Measurements from ENCODE around the gene AATK. TPM values are rescaled to one million over a fixed set of nuclear protein-coding genes. Genes with fewer than 3 reads are reported as not detected.
A peak's percentile ranks its signal among the peaks of the same experiment; 100 is the strongest.

AATK gene
- polyA plus RNA-seq, 1 donor from 2014 or later = 0.29 TPM

- Mint-ChIP-seq H3K4me3 (no peak overlapping the region), H3K36me3 (peaks cover 1% of the 10 kb centered on the region), H3K27me3 (peaks cover 8% of the 10 kb centered on the region), H3K4me1 (no peaks in the 10 kb centered on the region), H3K27ac (no peak overlapping the region), H3K9me3 (no peaks in the 10 kb centered on the region)
These were observed 26.0 kb downstream of the AATK start for GRCh38 chr17:81140018-81140417.

DNA sequence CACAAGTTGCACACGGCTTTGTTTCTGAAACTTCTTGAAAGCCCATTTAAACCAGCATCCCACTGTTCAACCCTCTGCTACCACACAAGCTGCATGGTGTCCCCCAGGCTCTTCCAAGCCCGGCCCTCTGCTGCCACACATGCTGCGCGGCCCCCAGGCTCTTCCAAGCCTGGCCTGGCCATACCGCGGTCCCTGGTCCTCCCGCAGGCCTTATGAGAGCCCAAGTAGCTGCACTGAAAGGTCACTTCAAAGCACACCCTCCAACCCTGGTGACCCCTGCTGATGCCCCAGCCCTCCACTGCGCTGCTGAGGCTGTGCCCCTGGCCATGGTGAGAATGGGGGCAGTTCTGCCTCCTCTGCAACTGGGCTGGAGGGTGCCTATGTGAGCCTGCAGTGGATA is 26.6 kb downstream of the AATK start:
- H3K4me3 Mint-ChIP-seq = no peak overlapping the region
- no peaks in the 10 kb centered on the region for H3K9me3 Mint-ChIP-seq
- H3K4me1 Mint-ChIP-seq = no peaks in the 10 kb centered on the region
- no peak overlapping the region for H3K27ac Mint-ChIP-seq
- peaks cover 1% of the 10 kb centered on the region for H3K36me3 Mint-ChIP-seq
- H3K27me3 Mint-ChIP-seq = peaks cover 8% of the 10 kb centered on the region

GRCh38 chr17:81138500-81138899 is 27.5 kb downstream of the AATK start:
- H3K4me3 Mint-ChIP-seq = peak overlapping the region in 1 of 4 donors; percentile 2
- no peaks in the 10 kb centered on the region for H3K4me1 Mint-ChIP-seq
- H3K9me3 Mint-ChIP-seq = no peaks in the 10 kb centered on the region
- peaks cover 6% of the 10 kb centered on the region for H3K27me3 Mint-ChIP-seq
- H3K36me3 Mint-ChIP-seq = peaks cover 1% of the 10 kb centered on the region
- H3K27ac Mint-ChIP-seq = no peak overlapping the region

DNA sequence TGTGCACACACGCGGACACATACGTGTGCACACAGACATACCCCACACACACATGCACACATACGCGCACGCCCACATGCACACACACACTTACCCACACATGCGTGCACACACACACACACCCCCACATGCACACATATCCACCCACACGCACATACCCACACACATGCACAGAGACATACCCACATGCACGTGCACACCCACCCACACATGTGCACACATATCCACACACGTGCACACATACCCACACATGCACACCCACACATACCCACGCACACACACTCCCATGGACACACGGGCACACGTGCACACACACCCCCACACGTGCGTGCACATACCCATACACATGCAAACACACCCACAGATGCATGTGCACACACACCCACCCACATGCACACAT is 27.9 kb downstream of the AATK start:
- no peak overlapping the region for H3K4me3 Mint-ChIP-seq
- no peak overlapping the region for H3K27ac Mint-ChIP-seq
- H3K4me1 Mint-ChIP-seq = no peaks in the 10 kb centered on the region
- H3K36me3 Mint-ChIP-seq = peaks cover 1% of the 10 kb centered on the region
- H3K9me3 Mint-ChIP-seq = no peaks in the 10 kb centered on the region
- peaks cover 4% of the 10 kb centered on the region for H3K27me3 Mint-ChIP-seq

- no peaks in the 10 kb centered on the region for H3K9me3 Mint-ChIP-seq
- no peaks in the 10 kb centered on the region for H3K27me3 Mint-ChIP-seq
- H3K4me1 Mint-ChIP-seq = no peaks in the 10 kb centered on the region
- no peak overlapping the region for H3K4me3 Mint-ChIP-seq
- H3K36me3 Mint-ChIP-seq = peaks cover 1% of the 10 kb centered on the region
- H3K27ac Mint-ChIP-seq = no peak overlapping the region
These were observed 28.8 kb downstream of the AATK start for GRCh38 chr17:81137248-81137647.

- no peak overlapping the region for H3K27ac Mint-ChIP-seq
- no peaks in the 10 kb centered on the region for H3K27me3 Mint-ChIP-seq
- no peaks in the 10 kb centered on the region for H3K4me1 Mint-ChIP-seq
- H3K4me3 Mint-ChIP-seq = no peak overlapping the region
- H3K36me3 Mint-ChIP-seq = peaks cover 1% of the 10 kb centered on the region
- no peaks in the 10 kb centered on the region for H3K9me3 Mint-ChIP-seq
These were observed 29.7 kb downstream of the AATK start for GRCh38 chr17:81136366-81136765.

DNA sequence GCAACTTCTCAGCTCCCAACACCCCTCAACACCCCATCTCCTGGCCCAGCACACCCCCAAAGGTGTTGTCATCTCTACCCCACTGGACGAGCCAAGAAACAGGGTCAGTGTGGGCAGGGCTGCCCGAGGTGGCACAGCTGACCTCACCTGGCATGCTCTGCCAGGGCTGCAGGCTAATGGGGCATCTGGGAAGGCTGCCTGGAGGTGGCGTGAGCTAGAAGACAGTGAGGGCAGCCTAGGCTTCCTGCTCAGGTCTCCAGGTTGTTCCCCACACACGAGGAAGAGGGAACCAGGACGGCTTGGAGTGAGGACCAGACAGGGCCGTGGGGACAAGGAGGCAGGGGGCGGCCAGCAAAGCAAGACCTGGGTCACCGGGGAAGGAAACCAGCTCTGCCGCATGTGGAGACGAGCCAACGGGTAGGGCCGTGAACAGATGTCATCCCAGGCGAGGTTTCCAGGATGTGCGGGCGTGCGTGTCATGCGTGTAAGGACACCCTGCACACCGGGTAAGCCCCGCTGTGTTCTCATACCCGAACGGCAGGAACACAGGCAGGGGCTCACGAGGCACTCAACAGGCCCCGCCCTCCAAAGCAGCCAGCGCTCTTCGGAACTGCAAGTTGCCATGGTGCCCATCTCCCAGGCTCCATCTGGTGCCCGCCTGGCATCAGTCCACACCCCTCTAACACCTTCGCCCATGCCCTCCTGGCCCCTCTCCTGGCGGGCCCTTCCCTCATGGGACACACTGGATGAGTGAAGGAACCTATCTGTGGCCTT is 30.3 kb downstream of the AATK start:
- H3K36me3 Mint-ChIP-seq = peaks cover 1% of the 10 kb centered on the region
- no peaks in the 10 kb centered on the region for H3K4me1 Mint-ChIP-seq
- H3K27me3 Mint-ChIP-seq = no peaks in the 10 kb centered on the region
- no peak overlapping the region for H3K4me3 Mint-ChIP-seq
- no peaks in the 10 kb centered on the region for H3K9me3 Mint-ChIP-seq
- no peak overlapping the region for H3K27ac Mint-ChIP-seq

GRCh38 chr17:81134064-81134781 is 31.8 kb downstream of the AATK start:
- Mint-ChIP-seq H3K27ac (no peak overlapping the region), H3K27me3 (no peaks in the 10 kb centered on the region), H3K36me3 (no peaks in the 10 kb centered on the region), H3K4me3 (no peak overlapping the region), H3K9me3 (no peaks in the 10 kb centered on the region), H3K4me1 (no peaks in the 10 kb centered on the region)

GRCh38 chr17:81132770-81133723 is 33.0 kb downstream of the AATK start:
- Mint-ChIP-seq H3K36me3 (no peaks in the 10 kb centered on the region), H3K9me3 (no peaks in the 10 kb centered on the region), H3K27me3 (no peaks in the 10 kb centered on the region), H3K4me1 (no peaks in the 10 kb centered on the region), H3K27ac (no peak overlapping the region), H3K4me3 (no peak overlapping the region)

DNA sequence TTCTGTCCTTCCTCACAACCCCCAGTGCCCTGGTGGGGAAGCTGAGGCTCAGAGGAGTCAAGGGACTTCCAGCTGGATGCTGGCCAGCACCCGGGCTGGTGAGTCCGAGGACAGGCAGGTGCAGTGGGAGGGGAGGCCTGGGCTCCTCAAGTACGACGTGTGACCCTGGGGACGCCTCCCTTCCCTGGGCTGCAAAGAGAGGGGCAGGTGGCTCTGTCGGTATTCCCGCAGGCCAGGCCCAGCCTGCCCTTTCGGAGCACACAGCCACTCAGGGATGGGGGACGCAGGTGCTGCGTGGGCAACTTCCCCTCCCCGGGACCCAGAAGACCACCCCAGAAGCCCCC is 33.9 kb downstream of the AATK start:
- Mint-ChIP-seq H3K36me3 (no peaks in the 10 kb centered on the region), H3K4me1 (no peaks in the 10 kb centered on the region), H3K27ac (no peak overlapping the region), H3K4me3 (no peak overlapping the region), H3K9me3 (no peaks in the 10 kb centered on the region), H3K27me3 (no peaks in the 10 kb centered on the region)

GRCh38 chr17:81131486-81132196 is 34.4 kb downstream of the AATK start:
- Mint-ChIP-seq H3K27ac (no peak overlapping the region), H3K4me1 (no peaks in the 10 kb centered on the region), H3K36me3 (no peaks in the 10 kb centered on the region), H3K27me3 (no peaks in the 10 kb centered on the region), H3K9me3 (no peaks in the 10 kb centered on the region), H3K4me3 (no peak overlapping the region)

DNA sequence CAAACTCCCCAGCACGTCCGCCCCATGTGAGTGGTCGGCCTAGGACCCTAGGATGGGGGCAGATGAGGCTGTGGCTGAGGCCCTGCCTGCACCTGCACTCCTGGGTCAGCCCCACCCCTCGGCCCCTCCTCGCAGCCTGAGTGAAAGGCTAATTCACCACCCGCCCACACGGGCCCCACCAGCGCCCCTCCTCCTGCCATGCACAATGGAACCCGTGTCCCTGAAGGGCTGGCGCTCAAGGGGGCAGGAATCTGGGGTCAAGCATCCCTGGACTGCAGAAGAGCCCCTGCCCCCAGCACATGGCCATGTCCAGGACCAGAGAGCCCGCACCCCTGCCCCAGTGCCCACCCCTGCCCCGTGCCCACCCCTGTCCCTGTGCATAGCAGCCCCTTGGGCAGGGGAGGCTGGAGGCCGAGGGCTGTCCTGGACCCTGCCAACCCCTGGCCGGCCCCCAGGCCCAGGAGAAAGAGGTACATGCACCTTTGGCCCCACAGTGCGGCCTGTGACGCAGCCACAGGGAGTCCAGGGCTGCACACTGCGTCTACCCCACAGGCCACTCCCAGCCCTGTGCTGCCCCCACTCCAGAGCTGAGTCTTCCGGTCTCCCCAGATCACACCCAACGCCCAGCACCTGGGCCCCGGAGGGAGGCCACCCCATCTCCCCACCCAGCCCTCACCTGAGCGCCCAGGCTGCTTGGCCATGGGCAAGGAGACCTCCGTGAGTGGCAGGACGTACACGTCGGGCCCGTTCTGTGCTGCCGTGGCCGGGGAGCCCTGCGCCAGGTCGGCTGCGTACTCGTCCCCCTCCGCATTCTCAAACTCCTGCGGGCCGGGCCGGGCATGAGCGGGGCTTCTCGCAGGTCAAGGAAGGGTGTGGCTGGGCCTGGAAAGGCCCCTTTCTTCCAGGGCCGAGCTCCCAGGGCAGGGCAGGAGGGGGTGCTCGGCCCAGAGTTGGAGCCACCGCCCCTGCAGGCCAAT is 35.3 kb downstream of the AATK start:
- Mint-ChIP-seq H3K4me1 (no peaks in the 10 kb centered on the region), H3K27me3 (no peaks in the 10 kb centered on the region), H3K9me3 (no peaks in the 10 kb centered on the region)

DNA sequence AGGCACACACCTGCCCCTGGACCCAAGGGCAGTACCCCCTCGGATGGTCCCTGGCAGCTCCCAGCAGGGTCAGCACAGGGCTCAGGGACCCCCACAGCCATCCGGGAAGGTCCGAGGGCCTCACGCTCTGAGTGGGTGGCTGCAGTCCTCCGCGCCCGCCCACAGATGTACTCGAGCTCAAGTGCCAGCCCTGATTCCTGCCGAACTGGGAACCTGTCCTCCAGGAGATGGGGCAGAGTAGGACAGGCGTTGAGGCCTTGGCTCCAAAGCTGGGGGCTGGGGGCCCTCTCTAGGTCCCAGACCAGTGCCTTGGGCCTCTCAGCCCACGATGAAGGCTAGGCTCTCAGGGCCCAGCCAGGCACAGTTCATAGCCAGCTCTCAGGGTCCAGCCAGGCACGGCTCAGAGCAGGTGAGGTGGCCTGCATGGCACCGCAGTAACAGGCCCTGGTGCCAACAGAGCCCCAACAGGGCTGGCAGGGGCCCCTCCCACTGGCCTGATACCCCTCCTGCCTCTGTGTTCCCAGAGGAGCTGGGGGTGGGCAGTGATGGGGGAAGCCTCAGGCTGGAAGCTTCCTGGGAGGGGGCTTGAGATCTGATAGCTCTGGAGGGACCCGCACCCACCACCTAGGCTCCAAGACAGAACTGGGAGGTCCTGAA is 36.2 kb downstream of the AATK start:
- H3K9me3 Mint-ChIP-seq = no peaks in the 10 kb centered on the region
- no peaks in the 10 kb centered on the region for H3K27me3 Mint-ChIP-seq
- H3K4me3 Mint-ChIP-seq = no peak overlapping the region
- H3K27ac Mint-ChIP-seq = no peak overlapping the region
- H3K4me1 Mint-ChIP-seq = no peaks in the 10 kb centered on the region
- no peaks in the 10 kb centered on the region for H3K36me3 Mint-ChIP-seq

More for the DNA sequence above, 35.3 kb downstream of the AATK start:
- no peak overlapping the region for H3K27ac Mint-ChIP-seq
- no peaks in the 10 kb centered on the region for H3K36me3 Mint-ChIP-seq
- H3K4me3 Mint-ChIP-seq = no peak overlapping the region
